AG09319 (cell line): ENCODE results near the gene CCDC154.

Experiments used
- DNase-seq: peaks from one replicate; pipeline ENCODE4 v3.0.0-alpha.2; 2010; ENCODE audit warnings: low read depth; ENCODE audit errors: extremely low read depth
- TF ChIP-seq, protein P1 (sequence below): IDR thresholded peaks from 2 replicates; pipeline ENCODE4 v1.5.1; 2011; ENCODE audit warnings: low read depth, mild to moderate bottlenecking, inconsistent platforms, low read length, moderate library complexity

CCDC154 gene

DNA sequence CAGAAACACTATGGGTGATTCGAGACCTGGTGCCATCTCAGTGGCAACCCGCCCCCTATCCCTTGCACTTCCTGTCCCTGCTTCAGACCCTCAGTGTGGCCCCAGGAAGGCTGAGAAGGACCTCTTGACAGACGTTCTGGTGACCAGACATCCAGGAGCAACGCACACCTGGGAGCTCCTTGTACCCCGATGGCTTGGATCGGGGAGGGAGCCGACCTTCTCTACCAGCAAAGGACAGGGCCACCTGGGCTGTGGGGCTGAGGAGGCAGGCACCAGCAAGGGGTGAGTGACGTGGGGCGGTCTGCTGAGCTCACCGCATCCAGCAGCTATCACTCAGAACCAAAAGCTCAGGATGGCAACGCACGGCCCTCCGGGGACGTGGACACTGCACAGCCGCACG lies 57.0 kb downstream of the CCDC154 start:
- TF ChIP-seq, protein P1, sequence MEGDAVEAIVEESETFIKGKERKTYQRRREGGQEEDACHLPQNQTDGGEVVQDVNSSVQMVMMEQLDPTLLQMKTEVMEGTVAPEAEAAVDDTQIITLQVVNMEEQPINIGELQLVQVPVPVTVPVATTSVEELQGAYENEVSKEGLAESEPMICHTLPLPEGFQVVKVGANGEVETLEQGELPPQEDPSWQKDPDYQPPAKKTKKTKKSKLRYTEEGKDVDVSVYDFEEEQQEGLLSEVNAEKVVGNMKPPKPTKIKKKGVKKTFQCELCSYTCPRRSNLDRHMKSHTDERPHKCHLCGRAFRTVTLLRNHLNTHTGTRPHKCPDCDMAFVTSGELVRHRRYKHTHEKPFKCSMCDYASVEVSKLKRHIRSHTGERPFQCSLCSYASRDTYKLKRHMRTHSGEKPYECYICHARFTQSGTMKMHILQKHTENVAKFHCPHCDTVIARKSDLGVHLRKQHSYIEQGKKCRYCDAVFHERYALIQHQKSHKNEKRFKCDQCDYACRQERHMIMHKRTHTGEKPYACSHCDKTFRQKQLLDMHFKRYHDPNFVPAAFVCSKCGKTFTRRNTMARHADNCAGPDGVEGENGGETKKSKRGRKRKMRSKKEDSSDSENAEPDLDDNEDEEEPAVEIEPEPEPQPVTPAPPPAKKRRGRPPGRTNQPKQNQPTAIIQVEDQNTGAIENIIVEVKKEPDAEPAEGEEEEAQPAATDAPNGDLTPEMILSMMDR = no peak
- DNase-seq = no peak

DNA sequence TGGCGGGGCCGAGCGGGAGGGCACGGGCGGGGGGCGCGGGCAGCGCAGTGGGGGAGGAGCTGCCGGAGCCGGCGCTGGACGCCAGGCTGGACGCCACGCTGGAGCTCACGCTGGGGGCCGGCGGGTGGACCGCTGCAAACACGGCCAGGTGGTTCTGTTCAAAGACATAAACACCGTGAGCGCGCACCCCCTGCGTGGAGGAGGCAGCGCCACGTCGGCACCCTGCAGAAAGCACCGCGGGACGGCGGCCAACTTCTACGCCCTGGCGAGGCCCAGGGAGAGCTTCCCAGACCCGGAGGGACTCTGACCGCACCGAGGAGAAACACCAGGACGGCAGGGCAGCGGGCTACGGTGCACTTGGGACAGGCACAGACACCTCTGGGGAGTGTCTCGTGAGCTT lies 59.1 kb downstream of the CCDC154 start:
- TF ChIP-seq, protein P1 = no peak
- no peak for DNase-seq
